Psoas muscle (tissue), 8 donors: ENCODE data around the gene ANK2. TPM values are rescaled to one million over a fixed set of nuclear protein-coding genes. Genes with fewer than 3 reads are reported as not detected.

ENCODE experiments used
- ATAC-seq, 4 donors: fragments of 200-7000 bp; cut with Tn5 transposase; one replicate each; pipeline ENCODE4 v1.9.1; 2020; ENCODE audit warnings: moderate library complexity in 3 of 4, mild to moderate bottlenecking in 2 of 4
- DNase-seq, 2 donors: peaks; one replicate each; pipeline ENCODE4 v3.0.0-alpha.2; 2020
- H3K27ac ChIP-seq: fragments of 200-600 bp; one replicate; pipeline ENCODE4 v1.8.0; 2022
- H3K27me3 ChIP-seq, 3 donors: fragments of 200-600 bp in 1 of 3; one replicate each; pipeline versions ENCODE4 v1.6.1 to v1.8.0; 2013 to 2022; ENCODE audit warnings: low read length in 2 of 3, mild to moderate bottlenecking in 2 of 3, moderate library complexity in 1 of 3; ENCODE audit not compliant: insufficient read depth in 3 of 3
- H3K36me3 ChIP-seq, 2 donors: fragments of 200-600 bp in 1 of 2; one replicate each; pipeline versions ENCODE4 v1.6.1 to v1.8.0; 2013 to 2022; ENCODE audit warnings: low read depth in 1 of 2, mild to moderate bottlenecking in 1 of 2, moderate library complexity in 1 of 2; ENCODE audit not compliant: insufficient read depth in 1 of 2
- H3K4me1 ChIP-seq: fragments of 200-600 bp; one replicate; pipeline ENCODE4 v1.8.0; 2022
- H3K4me3 ChIP-seq: fragments of 200-600 bp; one replicate; pipeline ENCODE4 v1.8.0; 2022; ENCODE audit warnings: mild to moderate bottlenecking
- H3K9me3 ChIP-seq: fragments of 200-600 bp; one replicate; pipeline ENCODE4 v1.8.0; 2022
- WGBS, 3 donors: extraction: QIAGEN DNeasy Blood & Tissue Kit; methylation state at CpG; one replicate each; pipeline versions ENCODE4 v1.1.6 to v1.1.7; 2013; 5-methylcytosine and 5-hydroxymethylcytosine counted together
- intact Hi-C, 2 donors: fragments of 100-400 bp; cut with DNase I; formaldehyde crosslinking; loops; one replicate each; pipeline versions ENCODE4 v1.11.0 to v1.14.2; 2022
- polyA plus RNA-seq, 3 donors: library from polyadenylated mRNA; stranded (reverse); fragments of 200-250 nt; gene quantifications; one replicate each; pipeline ENCODE4 v1.2.3, GENCODE V29; 2013
- total RNA-seq, 4 donors: library from RNA; stranded (reverse); fragmentation: NEBNext Ultra II Directional in 2 of 4; extraction: Animal tissue kit (Norgen Biotek cat#: 25700) in 2 of 4; gene quantifications; one replicate each; pipeline versions ENCODE4 v1.2.1 to v1.2.4, GENCODE V29; 2021 to 2023
- TF ChIP-seq, protein P1 (sequence below): fragments of 200-600 bp; IDR thresholded peaks from one replicate; pipeline ENCODE4 v1.8.0; 2022; ENCODE audit warnings: antibody characterized with exemption
- donor health status: healthy with polysubstance abuse.
- donor health status: DM: no; HTN: no; CAD: no; lungs with moderate emphysema.
- donor health status: Bipolar disorder and iron deficiency.
- donor health status: healthy.
- donor health status: DM: yes; HTN: yes; CAD: no.
- donor health status: DM: no; HTN: no; CAD: no.
- donor health status: DM: no; HTN: no; CAD: no.
- donor health status: DM: yes; HTN: yes; CAD: no.

The ANK2 gene
- total and polyA plus RNA-seq, 7 donors, result 14.1 to 153 (median 78.5) TPM

DNA sequence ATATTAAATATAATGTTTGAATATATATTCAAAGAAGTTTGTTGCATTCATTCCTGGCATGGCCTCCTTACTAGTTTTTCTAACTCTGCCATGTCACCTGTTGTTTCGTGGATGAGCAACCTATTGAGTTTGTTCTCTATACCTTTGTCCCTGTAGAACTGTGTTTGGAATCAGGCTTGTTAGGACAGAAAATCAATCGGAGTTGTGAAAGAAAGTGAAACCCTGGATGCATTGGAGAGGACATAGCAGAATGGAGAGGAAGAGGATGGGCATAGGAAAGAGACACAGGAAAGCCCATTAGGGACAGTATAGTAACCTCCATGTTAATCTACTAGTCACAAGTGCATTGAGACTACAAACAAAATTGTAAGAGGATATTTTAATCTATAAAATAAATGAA, 31.2 kb downstream of the ANK2 start:
- H3K27me3 ChIP-seq, result no peaks in the 10 kb centered on the region
- intact Hi-C loops, result no loop called here
- H3K4me3 ChIP-seq, result no peak overlapping the region
- DNase-seq, result no peak
- H3K9me3 ChIP-seq, result no peaks in the 10 kb centered on the region
- TF ChIP-seq, protein P1, sequence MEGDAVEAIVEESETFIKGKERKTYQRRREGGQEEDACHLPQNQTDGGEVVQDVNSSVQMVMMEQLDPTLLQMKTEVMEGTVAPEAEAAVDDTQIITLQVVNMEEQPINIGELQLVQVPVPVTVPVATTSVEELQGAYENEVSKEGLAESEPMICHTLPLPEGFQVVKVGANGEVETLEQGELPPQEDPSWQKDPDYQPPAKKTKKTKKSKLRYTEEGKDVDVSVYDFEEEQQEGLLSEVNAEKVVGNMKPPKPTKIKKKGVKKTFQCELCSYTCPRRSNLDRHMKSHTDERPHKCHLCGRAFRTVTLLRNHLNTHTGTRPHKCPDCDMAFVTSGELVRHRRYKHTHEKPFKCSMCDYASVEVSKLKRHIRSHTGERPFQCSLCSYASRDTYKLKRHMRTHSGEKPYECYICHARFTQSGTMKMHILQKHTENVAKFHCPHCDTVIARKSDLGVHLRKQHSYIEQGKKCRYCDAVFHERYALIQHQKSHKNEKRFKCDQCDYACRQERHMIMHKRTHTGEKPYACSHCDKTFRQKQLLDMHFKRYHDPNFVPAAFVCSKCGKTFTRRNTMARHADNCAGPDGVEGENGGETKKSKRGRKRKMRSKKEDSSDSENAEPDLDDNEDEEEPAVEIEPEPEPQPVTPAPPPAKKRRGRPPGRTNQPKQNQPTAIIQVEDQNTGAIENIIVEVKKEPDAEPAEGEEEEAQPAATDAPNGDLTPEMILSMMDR, result no peak
- WGBS, 3 donors, result 44 to 73% (median 66%) methylated on average over 2 of the region's 2 CpGs
- H3K36me3 ChIP-seq, result no peaks in the 10 kb centered on the region
- no peaks in the 10 kb centered on the region for H3K4me1 ChIP-seq
- H3K27ac ChIP-seq, result no peak overlapping the region
- no peak for ATAC-seq

DNA sequence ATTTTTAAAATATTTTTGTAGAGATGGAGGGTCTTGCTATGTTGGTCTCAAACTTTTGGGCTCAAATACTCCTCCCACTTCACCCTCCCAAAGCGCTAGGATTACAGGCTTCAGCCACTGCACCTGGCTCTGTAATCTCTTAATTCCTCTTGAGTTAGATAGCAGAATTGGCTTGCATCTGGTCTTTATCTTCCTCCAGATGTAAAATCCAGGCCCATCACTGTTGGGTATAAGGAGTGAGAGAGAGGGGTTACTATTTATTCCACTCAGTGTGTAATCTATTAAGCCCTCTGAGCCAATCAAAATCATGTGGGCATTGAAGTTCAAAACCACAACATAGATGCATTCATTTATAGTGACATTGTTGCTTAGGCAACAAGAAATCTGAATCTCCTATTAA, 33.9 kb downstream of the ANK2 start:
- TF ChIP-seq, protein P1, result no peak
- no peak for ATAC-seq
- Histone ChIP-seq H3K27me3 (no peaks in the 10 kb centered on the region), H3K9me3 (no peaks in the 10 kb centered on the region), H3K4me3 (no peak overlapping the region), H3K4me1 (no peaks in the 10 kb centered on the region), H3K36me3 (no peaks in the 10 kb centered on the region), H3K27ac (no peak overlapping the region)
- 91 to 94% (median 92%) methylated on average over 1 of the region's 1 CpG for WGBS, 3 donors
- no peak for DNase-seq
- intact Hi-C loops, result no loop called here

DNA sequence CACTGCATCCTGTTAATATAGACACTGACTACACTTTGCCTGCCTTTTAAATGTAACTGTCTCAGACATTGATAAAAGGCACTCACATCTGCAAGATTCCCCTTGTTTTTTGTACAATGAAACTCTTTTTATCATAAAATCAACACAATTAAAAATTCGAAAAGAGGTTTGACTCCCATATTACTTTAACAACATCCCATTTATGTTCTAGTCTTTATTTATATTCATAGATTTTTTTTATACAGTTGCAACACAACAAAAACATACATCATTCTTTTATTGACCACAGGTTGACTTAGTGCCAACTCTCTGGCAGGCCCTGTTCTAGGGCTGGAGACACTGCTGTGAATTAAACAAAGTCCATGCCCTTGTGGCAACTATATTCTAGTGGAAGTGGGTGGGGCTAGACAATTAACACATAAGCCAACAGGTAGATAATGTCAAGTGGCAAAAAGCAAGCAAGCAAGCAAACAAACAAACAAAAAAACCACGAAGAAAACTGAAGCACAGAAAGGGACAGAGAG, 36.8 kb downstream of the ANK2 start:
- whole genome bisulfite sequencing, 3 donors, result 74 to 81% (median 75%) methylated on average over 2 of the region's 2 CpGs

DNA sequence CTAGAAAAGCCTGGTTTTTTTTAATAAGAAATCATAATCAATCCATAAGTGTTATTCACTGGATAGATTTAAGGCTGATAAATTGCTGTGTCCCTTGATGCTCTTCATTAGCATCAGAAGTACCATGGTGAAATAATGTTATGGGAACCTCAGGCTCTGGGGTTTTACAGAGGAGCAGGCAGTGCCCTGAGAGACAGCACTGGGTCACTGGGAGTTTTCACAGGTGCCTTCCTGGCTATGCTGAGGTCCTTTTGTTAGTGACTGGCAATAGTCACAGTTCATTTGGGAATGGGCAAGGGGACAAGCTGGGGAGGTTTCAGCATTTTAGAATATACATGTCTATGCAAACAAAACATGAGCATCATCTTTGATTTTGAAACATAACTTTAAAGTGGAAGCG, 38.6 kb downstream of the ANK2 start:
- Histone ChIP-seq H3K9me3 (no peaks in the 10 kb centered on the region), H3K27ac (no peak overlapping the region), H3K27me3 (no peaks in the 10 kb centered on the region), H3K4me3 (no peak overlapping the region), H3K36me3 (no peaks in the 10 kb centered on the region), H3K4me1 (no peaks in the 10 kb centered on the region)
- intact Hi-C loops, result no loop called here
- no peak for ATAC-seq
- no peak for DNase-seq
- TF ChIP-seq, protein P1, result no peak
- 93 to 100% (median 97%) methylated on average over 1 of the region's 1 CpG for WGBS, 3 donors

More for the DNA sequence above, 36.8 kb downstream of the ANK2 start:
- H3K27ac ChIP-seq, result no peak overlapping the region
- TF ChIP-seq, protein P1, result no peak
- H3K27me3 ChIP-seq, result no peaks in the 10 kb centered on the region
- ATAC-seq, result no peak
- H3K4me3 ChIP-seq, result no peak overlapping the region
- H3K9me3 ChIP-seq, result no peaks in the 10 kb centered on the region
- H3K4me1 ChIP-seq, result no peaks in the 10 kb centered on the region
- DNase-seq, result no peak
- intact Hi-C loops, result no loop called here
- no peaks in the 10 kb centered on the region for H3K36me3 ChIP-seq

DNA sequence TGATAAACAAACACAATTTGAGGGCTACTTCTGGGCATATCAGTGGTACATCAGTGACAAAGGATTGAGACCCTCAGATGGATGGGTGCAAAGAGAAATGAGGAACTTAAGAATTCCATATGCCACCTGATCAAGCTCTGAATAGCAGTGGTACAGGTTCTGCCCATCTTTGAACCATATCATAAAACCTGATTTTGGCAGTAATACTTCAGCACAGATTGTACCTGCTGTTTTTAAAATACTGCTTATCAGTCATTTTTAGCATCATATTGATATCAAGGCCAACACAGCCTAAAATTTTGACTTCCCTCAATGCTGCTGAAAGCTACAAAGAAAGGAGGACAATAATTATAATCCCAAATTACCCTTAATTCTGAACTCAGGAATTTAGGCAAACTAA, 41.5 kb downstream of the ANK2 start:
- intact Hi-C loops, result no loop called here
- no peaks in the 10 kb centered on the region for H3K27me3 ChIP-seq
- H3K4me1 ChIP-seq, result no peaks in the 10 kb centered on the region
- no peak overlapping the region for H3K27ac ChIP-seq
- no peaks in the 10 kb centered on the region for H3K9me3 ChIP-seq
- TF ChIP-seq, protein P1, result no peak
- no peak overlapping the region for H3K4me3 ChIP-seq
- DNase-seq, result no peak
- no peak for ATAC-seq
- no peaks in the 10 kb centered on the region for H3K36me3 ChIP-seq
